Stimulated activated CD4-positive, alpha-beta T cell treated with anti-CD3 and anti-CD28 coated beads, Interleukin-1b, Interleukin-23, amount 100 ng/mL, for 24 hours (primary cell): ENCODE results near the gene GATD1.

Source experiments
- DNase-seq, 4 experiments: peaks; one replicate each; pipeline ENCODE4 v3.0.0-alpha.2; 2020; ENCODE audit warnings: low read depth in 4 of 4, low spot score in 1 of 4

The GATD1 gene

GRCh38 chr11:777288-778255, at the start of gene GATD1:
GATD1 (minus strand) TSS chr11:777487; CDS start chr11:777462, 25 bp downstream.
- peak; percentile 88 to 93 (median 91) for DNase-seq

- no peak for DNase-seq
These were observed 49.5 kb upstream of the GATD1 start for GRCh38 chr11:826836-827145.

GRCh38 chr11:826227-826621, 48.9 kb upstream of the GATD1 start:
- no peak for DNase-seq

- no peak for DNase-seq
These were observed 48.3 kb upstream of the GATD1 start for GRCh38 chr11:825366-826226.

- no peak for DNase-seq
These were observed 47.7 kb upstream of the GATD1 start for GRCh38 chr11:824942-825341.

GRCh38 chr11:824292-824880, 47.1 kb upstream of the GATD1 start:
- DNase-seq = no peak

- DNase-seq = no peak
These were observed 46.4 kb upstream of the GATD1 start for GRCh38 chr11:823441-824291.

GRCh38 chr11:821512-822371, 44.5 kb upstream of the GATD1 start:
- no peak for DNase-seq

- DNase-seq = no peak
These were observed 43.6 kb upstream of the GATD1 start for GRCh38 chr11:820655-821511.

GRCh38 chr11:819943-820649, 42.8 kb upstream of the GATD1 start:
- DNase-seq = peak; percentile 78 to 94 (median 82)

- peak; percentile 84 to 91 (median 87) for DNase-seq
These were observed 42.0 kb upstream of the GATD1 start for GRCh38 chr11:819129-819931.

- no peak for DNase-seq
These were observed 41.3 kb upstream of the GATD1 start, which contains the start of gene PNPLA2 for GRCh38 chr11:818396-819128. PNPLA2 (plus strand) TSS chr11:818914; CDS start chr11:819719, 805 bp downstream.

- no peak for DNase-seq
These were observed 39.1 kb upstream of the GATD1 start for GRCh38 chr11:816433-816779.

- DNase-seq = no peak
These were observed 38.6 kb upstream of the GATD1 start for GRCh38 chr11:815675-816432.

- no peak for DNase-seq
These were observed 36.3 kb upstream of the GATD1 start for GRCh38 chr11:813456-814096.
